ENCODE data around the gene KCNAB1. TPM values are rescaled to one million over a fixed set of nuclear protein-coding genes. Genes with fewer than 3 reads are reported as not detected.

Gene KCNAB1
- total and polyA plus RNA-seq, 2 of the 8 experiments (the other 6 are each of a cell fraction or from before 2014, with no cell fraction given), result 0.51 to 2.3 TPM

GRCh38 chr3:156483002-156483401 lies 362.6 kb downstream of the KCNAB1 start:
- 97% methylated on average over 3 of the region's 3 CpGs; no CpG with 5 or more reads in 1 of the 2 experiments for WGBS, 2 experiments (ENCODE audit: extremely low coverage in 1 of 2, insufficient coverage in 1 of 2, insufficient read length in 1 of 2, insufficient replicate concordance in 2 of 2, low coverage in 1 of 2, low lambda C conversion rate in 2 of 2, missing lambda C conversion rate in 1 of 2)
- H2BK5ac ChIP-seq (ENCODE audit: low read depth, low read length), result no peak overlapping the region
- H2AFZ ChIP-seq (ENCODE audit: low read length), result no peak overlapping the region
- H3K56ac ChIP-seq (replicated peaks; ENCODE audit: insufficient read length, low read depth, low read length), result no peak overlapping the region
- no peaks in the 10 kb centered on the region for H4K20me1 ChIP-seq (replicated peaks in 1 of 2; ENCODE audit: control insufficient read depth in 1 of 2, insufficient read depth in 2 of 2, low read length in 2 of 2)
- H2BK15ac ChIP-seq (ENCODE audit: low read length), result no peak overlapping the region
- H2AK5ac ChIP-seq (ENCODE audit: low read depth, low read length), result no peak overlapping the region
- no peak overlapping the region for H4K91ac ChIP-seq (replicated peaks; ENCODE audit: insufficient read length, low read length)
- H3K27ac ChIP-seq (ENCODE audit: low read depth, low read length), result no peak overlapping the region
- no peak overlapping the region for H3K4me3 ChIP-seq (ENCODE audit: extremely low read depth in 1 of 4, insufficient read depth in 2 of 4, low read depth in 3 of 4, low read length in 4 of 4)
- ChIA-PET CTCF (ENCODE audit: partially characterized antibody) (interaction anchor here (1.1 to 5.2 kb wide), 6 partner anchors 9 to 330 kb away, joined by 3 to 35 read pairs (median 11); no protein-coding TSS in a partner anchor), POLR2A (ENCODE audit: partially characterized antibody) (no interaction called here)
- H2BK20ac ChIP-seq (ENCODE audit: low read length), result no peak overlapping the region
- H3K79me2 ChIP-seq (ENCODE audit: control insufficient read depth in 1 of 2, insufficient read depth in 2 of 2, low read length in 2 of 2), result no peaks in the 10 kb centered on the region
- no peak overlapping the region for H4K5ac ChIP-seq (ENCODE audit: insufficient read length, low read depth, low read length)
- no peaks in the 10 kb centered on the region for H3K27me3 ChIP-seq (replicated peaks in 1 of 4; ENCODE audit: control insufficient read depth in 3 of 4, extremely low read depth in 1 of 4, insufficient read depth in 3 of 4, low read length in 3 of 4)
- no peak overlapping the region for H2BK12ac ChIP-seq (ENCODE audit: low read depth, low read length)
- no peaks in the 10 kb centered on the region for H3K36me3 ChIP-seq (ENCODE audit: control insufficient read depth in 2 of 4, insufficient read depth in 4 of 4, low read length in 3 of 4)
- no peak overlapping the region for H3K4ac ChIP-seq (replicated peaks; ENCODE audit: insufficient read length, low read depth, low read length)
- TF ChIP-seq CREB1 (IDR thresholded peaks at IDR 0.05) (no peak), CHD2 (IDR thresholded peaks at IDR 0.05; ENCODE audit: low read length) (no peak), SP4 (IDR thresholded peaks at IDR 0.05; ENCODE audit: low read length) (no peak), RAD21 (IDR thresholded peaks at IDR 0.05 in 1 of 2, conservative IDR thresholded peaks at IDR 0.05 in 1 of 2; ENCODE audit: low read depth in 2 of 2, low read length in 2 of 2) (no peak), MAFK (IDR thresholded peaks at IDR 0.05; ENCODE audit: low read depth, low read length) (no peak), BACH1 (IDR thresholded peaks at IDR 0.05; ENCODE audit: low read length) (no peak), RBBP5 (IDR thresholded peaks at IDR 0.05; ENCODE audit: borderline replicate concordance, low read depth, low read length) (no peak), E2F6 (IDR thresholded peaks at IDR 0.05) (no peak), CBX5 (IDR thresholded peaks at IDR 0.05; ENCODE audit: low read depth, low read length) (no peak), POU5F1 (IDR thresholded peaks at IDR 0.05; ENCODE audit: low read depth, low read length) (no peak), KDM4A (IDR thresholded peaks at IDR 0.05; ENCODE audit: low read depth, low read length, severe bottlenecking) (no peak)
- H3K9me3 ChIP-seq (ENCODE audit: insufficient read depth in 2 of 2, low read depth in 1 of 2, low read length in 1 of 2), result no peaks in the 10 kb centered on the region
- no peaks in the 10 kb centered on the region for H3K79me1 ChIP-seq (ENCODE audit: low read depth, low read length)
- DNase-seq (ENCODE audit: low read depth in 1 of 2, low spot score in 2 of 2) (no peak), FAIRE-seq (no peak)
- no peak overlapping the region for H3K9ac ChIP-seq (replicated peaks in 1 of 4; ENCODE audit: extremely low read depth in 1 of 4, low read depth in 3 of 4, low read length in 3 of 4)
- H3K14ac ChIP-seq (ENCODE audit: insufficient read length), result no peak overlapping the region
- H3K18ac ChIP-seq (ENCODE audit: extremely low read depth, low read length), result no peak overlapping the region
- no peaks in the 10 kb centered on the region for H3K23me2 ChIP-seq (ENCODE audit: low read depth, low read length)
- H3K4me1 ChIP-seq (replicated peaks in 1 of 4; ENCODE audit: control insufficient read depth in 3 of 4, insufficient read depth in 4 of 4, low read length in 3 of 4), result peaks cover 0 to 3% (median 0%) of the 10 kb centered on the region in 4 experiments; a peak in 1 of 7 replicates
- H3K23ac ChIP-seq (ENCODE audit: insufficient read length), result no peak overlapping the region
- H3K4me2 ChIP-seq (ENCODE audit: insufficient read depth in 1 of 2, low read depth in 2 of 2, low read length in 2 of 2), result no peak overlapping the region
- no peak overlapping the region for H2BK120ac ChIP-seq (replicated peaks; ENCODE audit: low read depth, low read length)
- H4K8ac ChIP-seq (ENCODE audit: extremely low read depth, insufficient read depth, low read length), result no peak overlapping the region

Measured in H1 (cell line).